DMS114 treated with DMSO at 0.1 percent for 48 hours (cell line): Measurements from ENCODE around the gene LCE3C.
"Not testable (repeated sequence)": the region's sequence is repeated elsewhere in the genome, so short reads cannot be mapped to it uniquely, and the experiment has no call there.

Experiments
- DNase-seq: peaks from one replicate; lab custom pipeline; 2025; ENCODE audit not compliant: unreplicated experiment; lab: John Stamatoyannopoulos, UW

LCE3C gene

DNA sequence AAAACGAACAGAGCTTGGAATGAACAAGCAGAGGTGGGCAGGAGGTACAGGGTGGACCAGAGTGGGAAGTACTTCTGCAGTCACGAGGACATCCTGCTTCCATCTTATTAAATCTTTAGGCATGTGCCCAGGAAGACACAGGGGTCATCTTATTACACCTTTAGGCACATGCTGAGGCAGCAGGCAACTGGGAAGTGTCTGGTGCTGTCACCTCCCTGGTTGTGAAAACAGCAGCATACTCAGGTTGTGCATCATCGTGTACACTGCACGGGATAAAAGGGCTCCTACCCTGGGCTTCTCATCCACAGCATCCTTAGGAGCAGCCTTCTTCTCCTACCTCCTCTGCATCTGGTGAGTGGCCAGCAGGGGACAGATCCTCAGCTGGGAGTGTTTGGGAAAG lies at the start of gene LCE3C:
Gene LCE3C, plus strand, starts transcription at position 301 of the 400 bp plus-strand sequence. CDS start 498 bp downstream, outside the sequence.
- no peak for DNase-seq

DNA sequence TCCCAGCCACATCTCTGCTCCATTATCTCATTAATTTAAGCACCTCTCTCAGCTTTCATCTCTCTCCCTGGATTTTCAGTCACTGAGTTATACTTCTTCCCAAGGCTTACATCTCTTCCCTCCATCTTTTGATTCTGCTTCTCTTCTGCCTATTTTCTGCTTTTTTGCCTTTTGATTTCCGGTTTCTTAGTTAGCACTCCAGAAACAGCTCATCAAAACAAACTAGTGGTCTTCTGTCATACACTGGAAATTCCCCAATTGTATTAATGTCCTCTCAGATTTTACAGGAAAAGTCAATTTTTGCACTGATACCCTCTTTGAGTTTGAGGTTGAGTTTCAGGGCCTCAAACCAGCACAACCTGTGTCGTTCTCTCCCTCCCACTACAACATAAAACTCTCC lies 34.9 kb upstream of the LCE3C start:
- DNase-seq, result no peak

- DNase-seq, result no peak
These were observed 34.4 kb upstream of the LCE3C start for GRCh38 chr1:152565535-152566215.

- no peak for DNase-seq
These were observed 33.4 kb upstream of the LCE3C start, which contains the start of gene LCE3E for GRCh38 chr1:152566681-152567080. LCE3E (minus strand) TSS chr1:152566780; CDS start chr1:152566208, 572 bp downstream.

DNA sequence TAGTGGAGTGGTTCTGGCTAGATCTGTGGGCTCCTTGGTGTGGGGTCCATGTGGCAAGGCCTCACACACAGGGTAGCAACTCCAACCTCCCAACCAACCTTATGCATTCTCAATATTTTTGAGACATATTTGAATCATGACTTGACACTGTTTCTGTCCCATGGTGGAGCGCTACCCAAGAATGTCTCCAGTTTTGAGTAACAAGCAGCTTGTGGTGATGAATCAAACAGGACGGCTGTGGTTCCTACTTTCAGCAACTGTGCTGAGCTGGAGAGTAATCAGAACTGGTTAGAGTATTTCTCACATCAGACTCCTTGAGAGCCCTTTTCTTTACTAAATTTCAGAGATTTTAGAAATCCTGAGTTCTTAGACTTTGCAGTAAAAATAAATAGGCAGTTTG lies 22.9 kb upstream of the LCE3C start:
- no peak for DNase-seq

GRCh38 chr1:152579526-152579925 lies 20.5 kb upstream of the LCE3C start:
- DNase-seq, result not testable (repeated sequence)

DNA sequence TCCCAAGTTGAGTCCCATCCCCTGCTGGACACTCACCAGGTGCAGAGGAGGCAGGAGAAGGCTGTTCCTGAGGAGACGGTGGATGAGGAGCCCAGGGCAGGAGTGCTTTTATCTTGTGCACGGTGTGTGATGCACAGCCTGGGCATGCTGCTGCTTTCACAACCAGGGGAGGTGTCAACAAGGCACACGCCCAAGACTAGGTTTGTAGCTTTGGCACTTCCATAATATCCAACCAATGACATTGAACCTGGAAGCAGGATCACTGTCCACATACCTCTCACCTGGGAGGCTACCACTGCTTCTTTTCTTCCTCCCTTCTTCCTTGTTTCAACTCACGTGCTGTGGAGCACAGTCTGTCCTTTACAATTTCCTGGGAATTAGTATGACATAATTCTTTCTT lies 19.6 kb upstream of the LCE3C start, which contains the start of gene LCE3D:
Gene LCE3D, minus strand, starts transcription at position 84 of the 400 bp plus-strand sequence. CDS start 580 bp downstream, outside the sequence.
- DNase-seq, result no peak

DNA sequence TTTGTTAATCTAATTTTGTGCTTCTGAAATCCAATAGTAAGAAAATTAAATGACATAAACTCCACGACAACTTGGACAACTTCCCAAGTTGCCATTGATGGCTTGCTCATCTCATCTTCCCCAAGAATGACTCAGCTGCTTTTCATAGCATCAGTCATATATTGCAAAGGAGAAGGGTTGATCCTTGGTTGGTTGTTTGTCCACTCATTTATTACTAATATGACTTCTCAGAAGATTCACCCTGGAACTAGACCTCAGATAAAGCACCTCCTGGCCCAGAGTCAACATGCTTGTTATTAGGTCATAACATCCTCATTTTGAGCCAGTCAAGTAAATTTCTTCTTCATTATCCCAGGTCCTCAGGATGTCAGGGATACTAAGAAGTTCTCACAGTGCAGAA lies 17.4 kb upstream of the LCE3C start:
- no peak for DNase-seq

- DNase-seq, result no peak
These were observed 14.4 kb upstream of the LCE3C start for GRCh38 chr1:152585586-152585985.

- DNase-seq, result no peak
These were observed 3.0 kb upstream of the LCE3C start for GRCh38 chr1:152596986-152597385.

DNA sequence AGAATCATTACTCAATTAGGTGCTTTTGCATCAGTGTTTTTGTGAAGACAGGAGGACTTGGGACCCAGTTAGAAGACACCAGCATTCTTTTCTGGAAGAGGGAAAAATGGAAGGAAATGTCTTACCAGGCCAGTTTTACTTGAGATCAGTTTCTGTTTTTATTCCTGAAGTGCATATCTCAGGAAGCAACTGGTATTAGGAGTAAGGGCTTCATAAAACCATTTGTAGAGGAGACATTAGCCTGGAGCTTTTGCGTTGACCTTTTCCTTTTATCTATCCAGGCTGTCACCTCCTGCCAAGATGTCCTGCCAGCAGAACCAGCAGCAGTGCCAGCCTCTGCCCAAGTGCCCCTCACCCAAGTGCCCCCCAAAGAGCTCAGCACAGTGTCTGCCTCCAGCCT lies 13.5 kb downstream of the LCE3C start, which contains the start of gene LCE3B:
Gene LCE3B, plus strand, starts transcription at position 301 of the 400 bp plus-strand sequence. Its CDS starts 0 bp downstream, at position 301.
- no peak for DNase-seq

DNA sequence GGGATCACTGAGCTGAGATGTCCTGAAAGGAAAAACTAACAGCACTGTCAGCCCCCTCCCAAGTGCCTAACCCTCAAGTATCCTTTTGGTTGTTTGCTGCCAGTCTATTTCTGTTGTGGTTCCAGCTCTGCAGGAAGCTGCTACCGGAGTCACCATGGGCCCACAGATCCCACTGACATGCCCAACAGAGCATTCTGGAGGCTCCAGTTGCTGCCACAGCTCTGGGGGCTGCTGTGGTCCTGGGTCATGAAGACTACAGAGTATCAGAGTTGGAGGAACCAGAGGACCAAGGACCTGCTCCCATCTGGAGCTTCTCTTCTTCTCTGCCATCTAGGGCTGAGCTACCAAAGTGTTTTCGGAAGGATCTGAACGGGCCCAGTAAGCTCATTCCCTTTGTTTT lies 22.0 kb downstream of the LCE3C start:
- DNase-seq, result no peak

DNA sequence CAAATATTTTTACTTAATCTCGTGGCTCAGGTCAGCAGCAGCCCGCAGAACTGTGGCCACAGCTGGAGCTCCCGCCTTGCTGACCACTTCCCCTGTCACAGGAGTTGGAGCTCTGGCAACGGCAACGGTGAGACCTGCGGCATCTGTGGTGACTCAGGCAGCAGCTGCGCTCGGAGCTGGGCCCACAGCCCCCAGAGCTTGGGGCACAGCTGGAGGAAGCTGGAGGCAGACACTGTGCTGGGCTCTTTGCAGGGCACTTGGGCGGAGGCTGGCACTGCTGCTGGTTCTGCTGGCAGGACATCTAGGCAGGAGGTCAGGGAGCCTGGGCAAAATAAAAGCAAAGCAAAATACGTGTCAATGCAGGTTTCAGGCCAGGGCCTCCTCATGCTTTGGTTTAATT lies 22.8 kb downstream of the LCE3C start, which contains the start of gene LCE3A:
Gene LCE3A, minus strand, starts transcription at position 301 of the 400 bp plus-strand sequence. Its CDS starts 0 bp downstream, at position 301.
- DNase-seq, result no peak

GRCh38 chr1:152623203-152623844 lies 23.3 kb downstream of the LCE3C start:
- no peak for DNase-seq

DNA sequence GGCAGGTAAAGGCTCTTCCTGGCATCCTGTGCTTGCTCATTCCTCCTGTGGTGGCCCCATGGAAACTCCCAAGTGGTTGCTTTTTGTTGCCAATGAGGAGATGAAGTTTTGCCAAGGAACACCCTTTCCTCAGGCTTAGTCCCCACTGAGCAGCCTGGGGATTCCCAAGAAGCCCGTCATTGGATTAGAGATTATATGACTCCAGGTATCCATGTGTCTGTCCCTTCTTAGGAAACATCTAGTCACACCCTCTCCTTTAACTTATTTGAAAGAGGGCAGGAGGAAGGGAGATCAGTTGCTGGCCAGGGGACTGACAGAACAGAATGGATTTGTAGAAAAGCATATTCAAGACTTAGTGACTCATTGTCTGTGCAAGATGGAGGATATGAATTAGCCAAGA lies 26.7 kb downstream of the LCE3C start:
- DNase-seq, result no peak

GRCh38 chr1:152630596-152630995 lies 30.6 kb downstream of the LCE3C start:
- DNase-seq, result no peak

GRCh38 chr1:152640351-152640750 lies 40.3 kb downstream of the LCE3C start:
- DNase-seq, result no peak

DNA sequence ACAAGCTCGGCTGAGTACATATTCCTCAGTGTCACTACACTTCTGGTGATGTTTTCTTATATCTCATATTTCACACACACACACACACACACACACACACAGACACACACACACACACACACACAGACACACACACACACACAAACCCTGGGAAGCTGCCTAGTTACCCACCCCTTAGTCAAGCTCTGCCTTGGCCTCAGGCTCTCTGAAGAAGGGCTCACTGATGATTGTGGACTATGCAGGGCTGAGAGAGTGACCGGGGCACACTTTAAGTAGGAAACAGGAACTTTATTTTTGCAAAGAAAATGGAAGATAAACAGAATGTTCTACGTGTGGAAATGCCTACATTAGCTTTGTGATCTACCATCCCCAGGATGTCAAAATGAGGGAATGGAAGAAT lies 43.9 kb downstream of the LCE3C start:
- DNase-seq, result no peak

- DNase-seq, result no peak
These were observed 45.1 kb downstream of the LCE3C start for GRCh38 chr1:152645146-152645545.

GRCh38 chr1:152646656-152647055 lies 46.6 kb downstream of the LCE3C start:
- no peak for DNase-seq
